Fibroblast of mammary gland (primary cell): ENCODE results near the gene THAP11.
A peak's percentile ranks its signal among the peaks of the same experiment; 100 is the strongest.

Source experiments
- DNase-seq: peaks from one replicate; pipeline ENCODE4 v3.0.0-alpha.2; 2010; ENCODE audit warnings: low read depth
- H3K4me3 ChIP-seq: 2 replicates; pipeline ENCODE4 v1.5.1; 2011; ENCODE audit warnings: low read depth, mild to moderate bottlenecking, low read length, moderate library complexity; ENCODE audit not compliant: control insufficient read depth
- CTCF ChIP-seq: conservative IDR thresholded peaks from 2 replicates; pipeline ENCODE4 v1.5.1; 2011; ENCODE audit warnings: low read depth, low read length, inconsistent platforms; ENCODE audit not compliant: control insufficient read depth, insufficient read depth

The THAP11 gene

GRCh38 chr16:67841816-67842508 is at the start of gene THAP11:
TSS of gene THAP11 (plus strand) at chr16:67842320. CDS start at chr16:67842555, 235 bp downstream.
- peak; percentile 93 for DNase-seq
- peak within 1 kb of the TSS; percentile 93 for H3K4me3 ChIP-seq
- TF ChIP-seq CTCF: peak; percentile 77

- no peak for DNase-seq
- no peak overlapping the region for H3K4me3 ChIP-seq
- TF ChIP-seq CTCF: no peak
Observed at GRCh38 chr16:67796099-67796718, 45.9 kb upstream of the THAP11 start.

GRCh38 chr16:67800338-67800926 is 41.7 kb upstream of the THAP11 start:
- DNase-seq: peak; percentile 38
- H3K4me3 ChIP-seq: no peak overlapping the region
- no peak for TF ChIP-seq CTCF

- no peak for DNase-seq
- H3K4me3 ChIP-seq: no peak overlapping the region
- TF ChIP-seq CTCF: no peak
Observed at GRCh38 chr16:67801241-67801640, 40.9 kb upstream of the THAP11 start.

GRCh38 chr16:67801883-67802282 is 40.2 kb upstream of the THAP11 start:
- no peak for TF ChIP-seq CTCF
- no peak for DNase-seq
- no peak overlapping the region for H3K4me3 ChIP-seq

- no peak for TF ChIP-seq CTCF
- no peak overlapping the region for H3K4me3 ChIP-seq
- DNase-seq: no peak
Observed at GRCh38 chr16:67803894-67804293, 38.2 kb upstream of the THAP11 start.
